ENCODE data around the gene GAPDHS. TPM values are rescaled to one million over a fixed set of nuclear protein-coding genes. Genes with fewer than 3 reads are reported as not detected.

GAPDHS gene
- total RNA-seq, 2 donors from 2014 or later = not detected

DNA sequence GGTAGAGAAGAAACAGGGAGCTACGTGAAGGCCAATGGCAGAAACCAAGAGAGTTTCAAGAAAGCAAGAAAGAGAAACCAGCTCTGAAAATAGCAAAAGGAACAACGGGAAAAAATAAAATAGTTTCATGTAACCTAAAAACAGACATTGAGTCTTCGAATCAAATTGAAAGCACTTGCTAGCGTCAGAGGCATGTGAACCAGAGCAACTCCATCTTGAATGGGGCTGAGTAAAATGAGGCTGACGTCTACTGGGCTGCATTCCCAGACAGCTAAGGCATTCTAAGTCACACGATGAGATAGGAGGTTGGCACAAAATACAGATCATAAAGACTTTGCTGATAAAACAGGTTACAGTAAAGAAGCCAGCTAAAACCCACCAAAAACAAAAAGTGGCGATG, 45.5 kb downstream of the GAPDHS start:
- Histone ChIP-seq H3K9me3 (peaks cover 0 to 17% of the 10 kb centered on the region in 2 donors), H3K4me3 (no peak overlapping the region), H3K4me1 (no peaks in the 10 kb centered on the region), H3K36me3 (no peaks in the 10 kb centered on the region), H3K27me3 (no peaks in the 10 kb centered on the region), H3K27ac (no peak overlapping the region)
- TF ChIP-seq, protein P1, sequence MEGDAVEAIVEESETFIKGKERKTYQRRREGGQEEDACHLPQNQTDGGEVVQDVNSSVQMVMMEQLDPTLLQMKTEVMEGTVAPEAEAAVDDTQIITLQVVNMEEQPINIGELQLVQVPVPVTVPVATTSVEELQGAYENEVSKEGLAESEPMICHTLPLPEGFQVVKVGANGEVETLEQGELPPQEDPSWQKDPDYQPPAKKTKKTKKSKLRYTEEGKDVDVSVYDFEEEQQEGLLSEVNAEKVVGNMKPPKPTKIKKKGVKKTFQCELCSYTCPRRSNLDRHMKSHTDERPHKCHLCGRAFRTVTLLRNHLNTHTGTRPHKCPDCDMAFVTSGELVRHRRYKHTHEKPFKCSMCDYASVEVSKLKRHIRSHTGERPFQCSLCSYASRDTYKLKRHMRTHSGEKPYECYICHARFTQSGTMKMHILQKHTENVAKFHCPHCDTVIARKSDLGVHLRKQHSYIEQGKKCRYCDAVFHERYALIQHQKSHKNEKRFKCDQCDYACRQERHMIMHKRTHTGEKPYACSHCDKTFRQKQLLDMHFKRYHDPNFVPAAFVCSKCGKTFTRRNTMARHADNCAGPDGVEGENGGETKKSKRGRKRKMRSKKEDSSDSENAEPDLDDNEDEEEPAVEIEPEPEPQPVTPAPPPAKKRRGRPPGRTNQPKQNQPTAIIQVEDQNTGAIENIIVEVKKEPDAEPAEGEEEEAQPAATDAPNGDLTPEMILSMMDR (IDR thresholded peaks at IDR 0.05) = no peak
- DNase-seq (ENCODE audit: low spot score) = no peak

- Histone ChIP-seq H3K9me3 (no peaks in the 10 kb centered on the region), H3K27me3 (no peaks in the 10 kb centered on the region), H3K36me3 (no peaks in the 10 kb centered on the region), H3K27ac (no peak overlapping the region), H3K4me3 (no peak overlapping the region), H3K4me1 (no peaks in the 10 kb centered on the region)
- DNase-seq (ENCODE audit: low spot score) = no peak
- TF ChIP-seq, protein P1 (IDR thresholded peaks at IDR 0.05) = no peak
Observed at GRCh38 chr19:35582760-35583159, 49.5 kb downstream of the GAPDHS start.

DNA sequence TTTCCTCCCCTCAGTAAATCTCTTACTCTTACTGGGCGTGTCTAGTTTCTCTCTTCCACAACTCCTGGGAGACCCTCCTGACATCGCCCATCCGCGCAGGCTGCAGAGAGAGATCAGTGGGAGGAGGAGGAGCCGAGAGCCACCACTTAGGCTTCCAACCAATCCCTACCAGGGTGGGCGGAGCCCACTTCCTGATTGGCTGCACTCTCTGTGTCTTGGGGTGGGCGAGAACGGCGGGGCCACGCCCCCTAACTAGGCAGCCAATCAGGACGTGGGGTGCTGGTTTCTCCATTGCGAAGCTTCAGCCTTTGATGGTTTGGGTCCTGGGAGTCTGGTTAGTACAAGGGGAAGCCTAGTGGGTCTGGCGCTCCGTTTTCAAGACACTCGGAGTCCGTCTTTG, 52.6 kb downstream of the GAPDHS start, which contains the start of gene PMIS2:
PMIS2 (plus strand) TSS at position 326 of the 400 bp plus-strand sequence. CDS start 87 bp downstream, outside the sequence.
- Histone ChIP-seq H3K27ac (no peak within 1 kb of the TSS), H3K9me3 (no peaks in the 10 kb centered on the region), H3K36me3 (no peaks in the 10 kb centered on the region), H3K4me1 (no peaks in the 10 kb centered on the region), H3K4me3 (no peak within 1 kb of the TSS), H3K27me3 (no peaks in the 10 kb centered on the region)
- TF ChIP-seq, protein P1 (IDR thresholded peaks at IDR 0.05) = no peak
- no peak for DNase-seq (ENCODE audit: low spot score)

DNA sequence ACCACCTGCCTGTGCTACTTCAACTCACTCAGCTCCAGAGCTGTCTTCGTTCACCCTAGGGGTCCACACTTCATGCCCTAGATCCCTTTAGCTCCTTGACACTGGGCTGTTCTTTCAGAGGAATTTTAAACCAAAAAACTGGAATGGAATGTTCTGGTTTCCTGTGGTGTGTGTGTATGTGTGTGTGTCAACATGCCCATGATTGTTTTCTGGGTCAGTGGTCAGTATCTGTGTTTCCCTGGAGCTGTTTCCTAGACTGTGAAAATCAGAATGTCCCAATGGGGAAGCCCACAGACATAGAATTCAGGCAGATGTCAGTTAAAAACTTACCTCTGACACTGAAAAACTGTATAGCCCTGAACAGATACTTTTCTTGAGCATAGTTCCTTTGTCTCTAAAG, 54.1 kb downstream of the GAPDHS start:
- H3K9me3 ChIP-seq = no peaks in the 10 kb centered on the region
- H3K27me3 ChIP-seq = no peaks in the 10 kb centered on the region
- no peak for DNase-seq (ENCODE audit: low spot score)
- no peaks in the 10 kb centered on the region for H3K4me1 ChIP-seq
- H3K27ac ChIP-seq = no peak overlapping the region
- H3K4me3 ChIP-seq = no peak overlapping the region
- TF ChIP-seq, protein P1 (IDR thresholded peaks at IDR 0.05) = no peak
- no peaks in the 10 kb centered on the region for H3K36me3 ChIP-seq

DNA sequence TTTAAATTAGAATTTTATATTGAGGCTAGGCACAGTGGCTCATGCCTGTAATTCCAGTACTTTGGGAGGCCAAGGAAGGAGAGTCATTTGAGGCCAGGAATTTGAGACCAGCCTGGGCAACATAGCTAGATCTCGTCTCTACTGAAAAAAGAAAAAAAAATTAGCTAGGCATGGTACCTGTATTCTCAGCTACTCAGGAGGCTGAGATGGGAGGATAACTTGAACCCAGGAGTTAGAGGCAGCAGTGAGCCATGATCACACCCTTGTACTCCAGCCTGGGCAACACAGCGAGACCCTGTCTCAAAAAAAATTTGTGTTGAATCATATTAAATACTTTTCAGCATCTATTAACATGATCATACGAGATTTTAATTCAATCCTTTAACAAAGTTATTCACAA, 57.6 kb downstream of the GAPDHS start:
- TF ChIP-seq, protein P1 (IDR thresholded peaks at IDR 0.05) = no peak
- no peaks in the 10 kb centered on the region for H3K36me3 ChIP-seq
- no peaks in the 10 kb centered on the region for H3K4me1 ChIP-seq
- H3K27me3 ChIP-seq = no peaks in the 10 kb centered on the region
- no peak overlapping the region for H3K4me3 ChIP-seq
- no peak overlapping the region for H3K27ac ChIP-seq
- no peak for DNase-seq (ENCODE audit: low spot score)
- H3K9me3 ChIP-seq = no peaks in the 10 kb centered on the region

DNA sequence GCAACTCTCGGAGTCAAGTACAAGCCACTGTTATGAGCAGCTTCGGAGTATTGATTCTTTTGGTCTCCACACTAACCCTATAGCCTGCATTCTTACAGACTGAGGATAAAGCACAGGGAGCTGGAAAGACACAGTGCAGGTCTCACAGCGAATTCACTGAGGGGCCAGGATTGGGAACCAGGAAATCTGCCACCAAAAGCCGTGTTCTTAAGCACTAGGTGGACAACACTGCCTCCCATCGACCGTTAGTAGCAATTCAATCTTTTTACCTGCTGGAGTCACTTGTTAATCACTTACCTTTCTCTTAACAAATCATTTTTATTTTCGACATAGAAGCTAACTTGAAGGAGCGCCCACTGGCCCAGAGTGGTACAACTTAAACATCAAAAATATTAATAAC, 59.0 kb downstream of the GAPDHS start:
- TF ChIP-seq, protein P1 (IDR thresholded peaks at IDR 0.05) = peak in 1 of 2 donors; percentile 50
- no peaks in the 10 kb centered on the region for H3K27me3 ChIP-seq
- H3K27ac ChIP-seq = no peak overlapping the region
- H3K4me3 ChIP-seq = no peak overlapping the region
- no peaks in the 10 kb centered on the region for H3K4me1 ChIP-seq
- DNase-seq (ENCODE audit: low spot score) = no peak
- H3K9me3 ChIP-seq = no peaks in the 10 kb centered on the region
- H3K36me3 ChIP-seq = no peaks in the 10 kb centered on the region
